ENCODE data around the gene HOXD11.

GRCh38 chr2:176117823-176118371, 10.8 kb downstream of the HOXD11 start:
- TF ChIP-seq CTCF (conservative IDR thresholded peaks at IDR 0.05 in 1 of 2, IDR thresholded peaks at IDR 0.05 in 1 of 2; ENCODE audit: extremely low read depth in 1 of 2, insufficient read depth in 1 of 2, low read depth in 1 of 2, low read length in 2 of 2) (no peak), EZH2 (IDR thresholded peaks at IDR 0.05; ENCODE audit: borderline replicate concordance, low read length) (peak; percentile 61)

Measured in mammary epithelial cell (primary cell).